Epithelial cell of esophagus (primary cell): ENCODE data around the gene LRRC32.
A peak's percentile ranks its signal among the peaks of the same experiment; 100 is the strongest.

ENCODE experiments used
- DNase-seq: peaks from one replicate; pipeline ENCODE4 v3.0.0; 2010; ENCODE audit warnings: low read depth
- H3K4me3 ChIP-seq: 2 replicates; pipeline ENCODE4 v1.5.1; 2011; ENCODE audit warnings: mild to moderate bottlenecking, low read length, control low read depth
- TF ChIP-seq, protein P1 (sequence below): IDR thresholded peaks from 2 replicates; pipeline ENCODE4 v1.5.1; 2011; ENCODE audit warnings: low read depth, mild to moderate bottlenecking, low read length, control low read depth, inconsistent platforms; ENCODE audit not compliant: insufficient read depth; ENCODE audit errors: missing control alignments

LRRC32 gene

DNA sequence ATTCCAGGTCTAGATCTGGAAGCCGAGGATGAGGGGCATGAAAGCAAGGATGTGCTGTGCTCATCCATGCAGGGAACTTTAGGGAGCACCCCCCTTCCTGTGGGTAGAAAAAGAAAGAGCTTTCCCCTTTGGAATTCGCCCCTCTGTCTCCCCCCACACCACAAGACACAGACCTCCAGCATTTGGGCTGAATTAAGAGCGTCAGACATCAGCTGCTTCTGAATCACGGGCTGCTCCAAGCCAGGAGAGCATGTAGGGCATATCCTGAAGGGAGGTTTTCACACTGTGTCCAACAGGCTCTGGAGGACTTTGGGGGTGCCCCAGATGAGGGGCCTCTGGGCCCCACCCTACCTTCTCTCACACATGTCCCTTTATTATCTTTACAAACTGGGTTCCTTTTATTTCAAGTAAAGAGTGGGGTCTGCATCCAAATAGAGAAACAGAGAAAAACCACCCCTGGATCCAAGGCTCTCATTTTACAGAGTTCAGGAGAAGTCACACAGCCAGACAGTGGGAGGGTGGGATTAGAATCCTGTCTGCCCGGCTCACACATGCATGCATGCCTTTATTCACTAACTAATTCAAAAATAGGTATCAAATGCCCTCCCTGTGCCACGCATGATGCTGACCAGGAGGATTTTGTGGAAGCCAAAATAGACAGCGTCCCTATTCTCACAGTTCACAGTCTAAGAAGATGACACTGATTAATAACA, 52.8 kb downstream of the LRRC32 start:
- no peak overlapping the region for H3K4me3 ChIP-seq
- DNase-seq, result no peak
- TF ChIP-seq, protein P1, sequence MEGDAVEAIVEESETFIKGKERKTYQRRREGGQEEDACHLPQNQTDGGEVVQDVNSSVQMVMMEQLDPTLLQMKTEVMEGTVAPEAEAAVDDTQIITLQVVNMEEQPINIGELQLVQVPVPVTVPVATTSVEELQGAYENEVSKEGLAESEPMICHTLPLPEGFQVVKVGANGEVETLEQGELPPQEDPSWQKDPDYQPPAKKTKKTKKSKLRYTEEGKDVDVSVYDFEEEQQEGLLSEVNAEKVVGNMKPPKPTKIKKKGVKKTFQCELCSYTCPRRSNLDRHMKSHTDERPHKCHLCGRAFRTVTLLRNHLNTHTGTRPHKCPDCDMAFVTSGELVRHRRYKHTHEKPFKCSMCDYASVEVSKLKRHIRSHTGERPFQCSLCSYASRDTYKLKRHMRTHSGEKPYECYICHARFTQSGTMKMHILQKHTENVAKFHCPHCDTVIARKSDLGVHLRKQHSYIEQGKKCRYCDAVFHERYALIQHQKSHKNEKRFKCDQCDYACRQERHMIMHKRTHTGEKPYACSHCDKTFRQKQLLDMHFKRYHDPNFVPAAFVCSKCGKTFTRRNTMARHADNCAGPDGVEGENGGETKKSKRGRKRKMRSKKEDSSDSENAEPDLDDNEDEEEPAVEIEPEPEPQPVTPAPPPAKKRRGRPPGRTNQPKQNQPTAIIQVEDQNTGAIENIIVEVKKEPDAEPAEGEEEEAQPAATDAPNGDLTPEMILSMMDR, result no peak

DNA sequence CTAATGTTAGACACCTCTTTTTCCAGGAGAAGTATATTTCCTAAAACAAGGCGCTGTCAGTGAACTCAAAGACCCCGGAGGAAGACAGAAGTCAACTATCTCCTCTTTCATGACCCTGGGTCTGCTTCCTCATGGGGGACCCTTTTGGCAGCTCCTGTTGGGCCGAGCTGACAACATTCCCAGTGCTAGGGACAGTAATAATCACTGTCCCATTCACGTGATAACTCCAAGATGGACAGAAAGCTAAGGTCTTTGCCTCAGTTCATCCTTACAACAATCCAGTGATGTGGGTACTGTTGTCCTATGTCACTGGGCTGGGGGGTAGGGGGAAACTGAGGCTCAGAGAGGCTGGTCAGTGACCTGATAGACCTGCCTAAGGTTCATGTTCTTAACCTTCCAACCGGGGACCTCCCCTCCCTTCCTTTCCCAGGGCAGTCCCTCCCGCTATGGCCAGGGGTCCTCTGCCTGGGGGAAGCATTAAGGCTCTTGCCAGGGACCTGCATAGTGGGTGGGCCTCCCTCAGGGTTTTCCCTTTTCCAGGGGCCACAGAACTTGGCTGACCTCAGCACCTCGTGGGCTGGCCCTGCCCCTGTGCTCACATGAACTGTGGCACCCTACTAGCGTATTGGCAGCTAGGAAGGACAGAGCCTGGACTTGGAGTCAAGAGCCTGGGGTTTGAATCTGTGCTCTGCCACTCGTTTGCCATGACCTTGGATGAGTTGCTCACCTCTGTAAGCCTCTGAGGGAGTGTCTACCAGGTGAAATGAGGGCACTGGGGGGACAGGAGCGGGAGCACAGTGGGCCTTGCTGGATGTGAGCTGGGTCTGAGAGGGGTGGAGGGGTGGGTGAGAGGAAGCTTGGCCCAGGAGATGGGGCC, 53.6 kb downstream of the LRRC32 start:
- DNase-seq, result no peak
- H3K4me3 ChIP-seq, result no peak overlapping the region
- TF ChIP-seq, protein P1, result no peak

DNA sequence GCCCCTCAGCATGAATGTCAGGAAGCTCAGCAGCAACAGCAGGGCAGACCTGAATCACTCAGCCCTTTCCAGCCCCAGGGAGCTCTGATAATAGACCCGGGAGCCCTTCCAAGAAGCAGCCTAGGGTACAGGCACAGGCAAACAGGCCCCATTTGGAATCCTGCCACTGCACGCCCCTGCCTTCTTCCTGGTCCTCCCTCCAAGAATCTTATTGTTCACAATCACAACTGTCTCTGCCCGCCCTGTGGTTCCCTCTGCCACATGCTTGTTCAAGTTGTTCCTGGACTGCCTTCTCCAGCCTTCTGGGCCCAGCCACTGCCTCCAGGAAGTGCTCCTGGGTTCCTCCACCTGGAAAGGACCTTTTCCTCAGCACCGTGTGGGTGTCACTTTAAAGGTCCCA, 54.6 kb downstream of the LRRC32 start:
- TF ChIP-seq, protein P1, result no peak
- peak; percentile 70 for DNase-seq
- H3K4me3 ChIP-seq, result no peak overlapping the region

DNA sequence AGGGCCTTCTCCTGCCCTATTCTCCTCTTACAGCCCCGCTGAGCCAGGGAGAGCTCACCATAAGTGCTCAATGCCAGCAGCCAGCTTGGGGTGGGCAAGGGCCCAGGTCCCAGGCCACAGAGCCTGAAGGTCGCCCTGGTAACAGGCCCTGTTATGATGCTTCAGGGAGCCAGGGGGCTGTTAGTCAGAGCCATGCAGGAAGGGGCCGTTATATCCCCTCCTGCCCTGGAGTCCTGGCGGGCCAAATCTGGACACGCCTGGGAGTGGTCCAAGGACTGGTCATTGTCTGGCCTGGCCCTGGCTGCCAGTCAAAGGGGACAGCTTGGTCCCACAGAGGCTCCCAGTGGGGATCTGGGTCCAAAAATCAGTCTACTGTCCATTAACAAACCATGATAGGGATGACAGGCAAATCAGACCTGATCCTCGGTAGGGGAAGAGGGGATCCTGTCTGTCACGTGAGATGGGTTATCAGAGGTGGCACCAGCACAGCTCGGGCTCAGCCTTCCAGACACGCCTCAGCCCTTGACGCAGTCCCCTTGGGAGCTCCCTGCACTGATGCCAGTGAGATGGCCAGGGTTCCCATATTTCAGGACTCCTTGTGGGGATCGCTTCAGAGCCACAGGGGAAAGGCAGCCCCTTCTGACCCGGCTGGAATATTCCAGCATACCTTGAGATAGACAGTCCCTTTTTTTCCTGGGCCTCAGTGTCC, 55.9 kb downstream of the LRRC32 start:
- DNase-seq, result no peak
- H3K4me3 ChIP-seq, result no peak overlapping the region
- TF ChIP-seq, protein P1, result no peak

DNA sequence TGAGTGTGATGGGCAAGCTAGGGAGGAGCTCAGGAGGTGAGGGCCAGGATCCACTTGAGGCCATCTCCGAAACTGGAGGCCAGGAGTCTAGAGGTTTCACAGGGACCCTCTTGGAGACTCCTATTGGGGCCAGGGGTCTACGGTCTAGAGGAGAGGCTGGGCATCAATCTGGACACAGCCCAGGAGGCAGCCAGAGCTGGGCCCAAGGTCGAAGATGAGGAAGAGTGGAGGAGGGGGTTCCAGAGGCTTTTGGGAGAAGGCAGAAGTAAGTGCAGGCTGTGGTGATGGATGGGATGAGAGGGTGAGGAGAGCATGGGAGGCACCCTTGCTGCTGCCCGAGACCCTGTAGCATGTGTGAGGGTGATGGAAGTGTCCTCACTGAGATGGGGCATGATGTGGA, 56.6 kb downstream of the LRRC32 start:
- H3K4me3 ChIP-seq, result no peak overlapping the region
- DNase-seq, result no peak
- TF ChIP-seq, protein P1, result no peak

DNA sequence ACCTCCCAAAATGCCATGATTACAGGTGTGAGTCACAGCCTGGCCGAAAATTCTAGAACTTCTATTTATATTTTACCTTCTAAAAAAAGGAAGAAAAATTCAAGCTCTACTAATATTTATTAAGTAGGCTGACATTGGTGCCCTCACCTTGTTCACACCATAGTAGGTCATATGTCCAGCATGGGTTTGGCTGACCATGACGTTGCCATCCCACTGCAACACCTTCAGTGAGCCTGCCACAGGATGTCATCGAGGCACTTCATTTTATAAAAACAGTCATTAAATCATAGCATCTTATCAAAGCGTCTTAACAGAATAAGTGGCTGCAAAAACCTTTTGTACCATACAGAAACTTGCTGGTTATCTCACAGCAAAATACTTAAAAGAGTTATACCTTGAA, 58.3 kb downstream of the LRRC32 start:
- no peak overlapping the region for H3K4me3 ChIP-seq
- TF ChIP-seq, protein P1, result no peak
- no peak for DNase-seq
